Measurements from ENCODE around the gene JAZF1.

DNA sequence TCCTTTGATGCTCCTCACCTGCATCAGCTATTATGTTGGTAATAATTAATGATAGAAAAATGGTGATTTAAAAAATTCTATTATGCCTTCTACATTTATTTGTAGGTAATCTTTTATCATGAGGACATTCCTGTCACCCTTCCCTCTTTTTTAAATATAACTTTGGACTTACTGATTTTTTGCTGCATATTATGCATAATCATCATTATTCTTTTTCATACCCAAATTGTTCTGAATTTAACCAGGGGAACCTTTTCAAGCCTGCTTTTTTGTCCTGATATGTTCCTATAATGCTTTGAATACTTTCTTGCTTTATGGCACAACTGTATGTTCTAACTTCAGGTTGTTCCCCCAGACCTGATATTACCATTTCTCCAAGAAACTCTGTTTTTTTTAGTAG lies 392.2 kb downstream of the JAZF1 start:
- TF ChIP-seq, protein P1, sequence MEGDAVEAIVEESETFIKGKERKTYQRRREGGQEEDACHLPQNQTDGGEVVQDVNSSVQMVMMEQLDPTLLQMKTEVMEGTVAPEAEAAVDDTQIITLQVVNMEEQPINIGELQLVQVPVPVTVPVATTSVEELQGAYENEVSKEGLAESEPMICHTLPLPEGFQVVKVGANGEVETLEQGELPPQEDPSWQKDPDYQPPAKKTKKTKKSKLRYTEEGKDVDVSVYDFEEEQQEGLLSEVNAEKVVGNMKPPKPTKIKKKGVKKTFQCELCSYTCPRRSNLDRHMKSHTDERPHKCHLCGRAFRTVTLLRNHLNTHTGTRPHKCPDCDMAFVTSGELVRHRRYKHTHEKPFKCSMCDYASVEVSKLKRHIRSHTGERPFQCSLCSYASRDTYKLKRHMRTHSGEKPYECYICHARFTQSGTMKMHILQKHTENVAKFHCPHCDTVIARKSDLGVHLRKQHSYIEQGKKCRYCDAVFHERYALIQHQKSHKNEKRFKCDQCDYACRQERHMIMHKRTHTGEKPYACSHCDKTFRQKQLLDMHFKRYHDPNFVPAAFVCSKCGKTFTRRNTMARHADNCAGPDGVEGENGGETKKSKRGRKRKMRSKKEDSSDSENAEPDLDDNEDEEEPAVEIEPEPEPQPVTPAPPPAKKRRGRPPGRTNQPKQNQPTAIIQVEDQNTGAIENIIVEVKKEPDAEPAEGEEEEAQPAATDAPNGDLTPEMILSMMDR (IDR thresholded peaks at IDR 0.05), result no peak
- TF ChIP-seq POLR2AphosphoS5 (IDR thresholded peaks at IDR 0.05), result no peak
- no peak for TF ChIP-seq POLR2A (IDR thresholded peaks at IDR 0.05)
